Measurements from ENCODE around the gene SGCD.
"Not testable (repeated sequence)": the region's sequence is repeated elsewhere in the genome, so short reads cannot be mapped to it uniquely, and the experiment has no call there.

SGCD gene

DNA sequence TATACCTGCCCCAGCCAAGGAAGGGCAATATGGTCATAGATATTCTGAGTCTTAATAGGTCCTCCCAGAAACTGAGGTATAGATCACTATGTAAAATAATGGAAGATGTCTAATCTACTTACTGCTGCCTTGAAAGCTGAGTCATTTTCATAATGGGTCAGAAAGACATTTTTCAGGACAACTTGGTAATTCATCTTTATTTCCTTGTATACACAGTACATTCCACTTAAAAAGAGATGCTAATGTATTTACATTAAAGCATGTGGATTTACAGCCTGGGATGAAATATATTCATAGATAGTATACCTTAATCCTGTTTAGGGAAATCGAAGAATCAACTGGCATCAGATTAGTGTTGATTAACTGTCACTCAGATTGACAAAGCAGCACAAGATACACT, 304.0 kb downstream of the SGCD start:
- no peak for DNase-seq (ENCODE audit: low spot score)

DNA sequence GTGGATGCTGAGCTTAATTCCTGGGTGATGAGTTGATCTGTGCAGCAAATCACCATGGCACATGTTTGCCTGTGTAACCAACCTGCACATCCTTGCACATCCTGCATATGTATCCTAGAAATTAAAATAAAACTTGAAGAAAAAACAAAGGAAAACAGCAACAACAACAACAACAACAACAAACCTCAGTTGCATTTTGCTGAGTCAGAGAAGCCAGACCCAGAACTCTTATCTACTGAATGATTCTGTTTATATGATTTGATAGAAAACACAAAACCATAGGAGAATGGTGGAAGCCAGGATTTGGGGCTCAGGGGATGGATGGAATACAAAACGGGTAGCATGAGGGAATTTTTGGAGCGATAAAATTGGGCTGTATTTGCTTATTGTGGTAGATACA, 307.3 kb downstream of the SGCD start:
- no peak for DNase-seq (ENCODE audit: low spot score)

DNA sequence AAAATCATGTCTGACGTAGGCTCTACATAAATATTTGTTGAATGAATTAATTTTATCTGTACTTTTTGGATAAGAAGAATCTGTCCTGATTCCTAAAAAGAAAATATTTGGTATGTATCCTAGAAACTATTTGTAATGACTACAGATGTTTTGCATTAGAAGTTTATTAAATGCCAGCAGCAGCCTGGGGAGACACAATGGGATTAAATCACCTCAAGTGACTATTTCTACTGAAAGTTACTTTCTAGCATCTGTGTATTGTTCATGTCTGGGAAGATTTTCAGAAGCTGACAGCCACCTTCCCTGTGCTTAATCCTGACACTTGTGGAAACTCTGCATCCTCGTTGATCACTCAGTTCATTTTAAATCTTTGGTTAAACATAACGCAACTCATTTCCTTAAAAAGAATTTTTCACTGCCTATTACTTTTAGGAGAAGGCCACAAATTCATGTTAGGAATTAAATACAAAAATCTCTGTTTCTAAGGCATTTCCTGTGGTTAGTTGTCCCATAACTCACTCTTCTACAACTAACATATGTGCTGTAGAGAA, 313.8 kb downstream of the SGCD start:
- no peak for DNase-seq (ENCODE audit: low spot score)

DNA sequence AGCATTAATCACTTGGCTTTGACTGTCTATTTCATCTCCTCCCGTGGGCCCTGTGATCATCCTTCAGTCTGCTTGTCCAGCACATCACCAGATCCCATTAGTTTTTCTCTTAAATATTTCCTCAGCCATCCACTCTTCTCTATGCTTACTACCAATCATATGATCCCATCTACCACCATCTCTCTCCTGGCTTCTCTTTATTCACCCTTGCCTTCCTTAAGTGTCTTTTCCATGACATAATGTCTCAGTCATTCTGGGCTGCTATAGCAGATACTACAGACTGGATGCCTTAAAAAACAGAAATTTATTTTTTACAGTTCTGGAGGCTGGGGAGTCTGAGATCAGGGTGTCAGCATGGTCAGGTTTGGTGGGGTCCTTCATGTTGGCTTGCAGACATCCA, 314.7 kb downstream of the SGCD start:
- no peak for DNase-seq (ENCODE audit: low spot score)

DNA sequence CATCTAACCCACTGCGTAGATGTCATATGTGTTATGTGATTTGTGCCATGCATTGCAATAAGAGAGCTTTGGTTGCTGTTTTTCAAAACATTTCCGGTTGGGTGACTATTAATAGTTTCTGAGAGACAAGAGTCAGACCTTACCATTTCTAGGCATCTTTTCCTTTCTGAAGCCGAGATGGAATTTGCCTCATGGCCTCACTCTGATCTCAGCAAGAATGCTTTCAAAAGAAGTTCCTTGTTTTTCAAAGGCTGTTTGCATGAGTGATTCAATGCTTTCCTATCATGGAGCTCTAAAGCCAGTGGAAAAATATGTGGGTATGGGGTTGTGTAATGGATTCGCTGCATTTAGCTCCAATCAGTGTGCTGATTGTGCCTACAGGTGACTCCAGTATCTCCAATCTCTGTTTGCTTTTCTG, 320.1 kb downstream of the SGCD start:
- no peak for DNase-seq (ENCODE audit: low spot score)

DNA sequence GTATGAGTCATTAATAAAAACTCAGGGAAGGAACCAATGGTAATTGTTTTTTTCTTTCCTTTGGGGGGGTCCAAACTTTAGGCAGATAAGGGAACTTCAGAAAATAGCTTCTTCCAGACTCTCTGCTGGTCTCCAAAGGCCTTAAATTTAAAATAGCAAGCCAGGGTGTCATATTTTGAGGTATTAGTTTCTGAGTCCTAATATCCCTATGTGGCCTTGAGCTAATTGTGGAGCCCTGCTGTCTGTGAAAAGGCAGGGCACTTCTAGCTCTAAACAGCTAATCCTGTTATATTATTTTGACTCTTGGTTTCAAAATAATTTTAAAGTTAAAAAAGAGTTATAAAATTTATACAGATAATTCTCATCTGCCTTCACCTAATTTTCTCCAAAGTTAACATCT, 327.5 kb downstream of the SGCD start:
- no peak for DNase-seq (ENCODE audit: low spot score)

DNA sequence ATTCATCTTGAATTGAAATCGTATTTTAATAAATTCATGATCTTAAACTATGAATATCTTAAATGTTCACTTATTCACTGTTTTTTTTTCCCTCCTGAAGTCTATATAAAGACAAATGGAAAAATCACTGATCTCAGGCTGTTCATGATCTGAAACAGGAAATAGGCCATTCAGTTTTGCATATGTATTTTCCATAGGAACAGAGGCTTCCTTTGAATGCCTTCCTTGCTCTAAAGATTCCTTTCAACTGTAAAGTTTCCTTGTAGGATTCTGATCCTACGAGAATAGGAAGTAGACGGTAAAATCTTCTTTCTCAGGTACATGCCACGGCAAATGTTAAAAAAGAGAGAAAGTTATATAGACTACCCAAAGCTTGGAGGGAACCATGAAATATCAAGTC, 328.8 kb downstream of the SGCD start:
- no peak for DNase-seq (ENCODE audit: low spot score)

DNA sequence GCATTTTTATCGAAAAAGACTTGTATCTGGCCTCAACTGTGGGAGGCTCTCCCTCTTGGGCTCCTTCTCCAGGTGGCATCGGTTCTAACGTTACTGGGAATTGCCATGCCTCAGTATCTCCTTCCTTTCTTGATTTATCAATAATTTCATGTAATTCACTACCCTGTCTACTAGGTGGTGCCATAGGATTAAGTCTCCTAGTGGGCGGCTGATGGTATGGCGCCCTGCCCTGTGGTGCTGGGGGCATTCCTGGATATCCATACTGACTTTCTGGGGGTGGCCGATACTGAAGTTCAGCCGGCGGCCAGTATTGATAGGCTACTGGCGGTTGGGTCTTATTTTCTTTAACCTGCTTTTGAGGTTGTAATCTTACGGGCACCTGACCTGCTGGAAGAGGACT, 337.9 kb downstream of the SGCD start:
- not testable (repeated sequence) for DNase-seq (ENCODE audit: low spot score)

DNA sequence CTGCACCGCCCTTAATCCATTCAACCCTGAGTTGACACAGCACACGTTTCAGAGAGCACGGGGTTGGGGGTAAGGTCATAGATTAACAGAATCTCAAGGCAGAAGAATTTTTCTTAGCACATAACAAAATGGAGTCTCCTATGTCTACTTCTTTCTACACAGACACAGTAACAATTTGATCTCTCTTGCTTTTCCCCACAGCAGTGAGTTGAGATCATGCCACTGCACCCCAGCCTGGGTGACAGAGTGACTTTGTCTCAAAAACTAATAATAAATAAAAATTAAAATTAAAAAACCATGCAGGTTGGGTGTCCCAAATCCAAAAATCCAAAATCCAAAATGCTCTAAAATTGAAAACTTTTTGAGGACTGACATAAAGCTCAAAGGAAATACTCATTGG, 339.7 kb downstream of the SGCD start:
- not testable (repeated sequence) for DNase-seq (ENCODE audit: low spot score)

DNA sequence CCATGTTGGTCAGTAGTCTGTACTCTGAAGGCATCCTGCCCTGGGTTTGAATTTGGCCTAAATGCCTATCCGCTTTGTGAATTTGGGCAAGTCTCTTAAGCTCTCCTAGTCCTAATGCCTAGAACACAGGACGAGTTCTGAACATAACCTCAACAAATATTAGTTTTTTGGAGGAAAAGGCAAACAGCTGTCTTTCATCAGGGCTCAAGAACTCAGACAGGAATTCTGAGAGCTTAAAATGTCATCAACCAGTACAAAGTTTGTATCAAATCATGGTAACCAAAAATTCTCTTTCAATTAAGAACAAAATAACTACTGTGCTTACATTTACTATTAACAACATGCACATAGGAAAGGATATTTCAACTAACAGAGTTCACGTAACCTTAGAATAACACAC, 340.7 kb downstream of the SGCD start:
- no peak for DNase-seq (ENCODE audit: low spot score)

DNA sequence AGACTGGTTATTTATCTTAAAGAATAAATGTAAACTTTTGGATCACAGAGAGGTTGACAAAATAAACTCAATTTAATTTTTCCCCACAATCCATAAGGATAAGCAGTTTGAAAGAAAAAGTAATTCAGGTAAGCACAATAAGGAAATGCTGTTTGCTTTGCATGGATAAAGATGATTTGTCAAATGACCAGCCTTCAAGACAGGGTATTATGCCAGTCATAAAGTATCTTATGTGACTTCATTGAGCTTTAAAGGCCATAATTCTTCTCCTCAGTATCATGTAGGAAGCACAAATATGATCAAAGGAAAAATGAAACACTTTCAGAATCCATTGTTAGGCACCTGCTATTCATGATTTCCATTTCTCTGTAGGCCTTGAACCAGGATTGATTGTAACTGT, 342.5 kb downstream of the SGCD start:
- no peak for DNase-seq (ENCODE audit: low spot score)

DNA sequence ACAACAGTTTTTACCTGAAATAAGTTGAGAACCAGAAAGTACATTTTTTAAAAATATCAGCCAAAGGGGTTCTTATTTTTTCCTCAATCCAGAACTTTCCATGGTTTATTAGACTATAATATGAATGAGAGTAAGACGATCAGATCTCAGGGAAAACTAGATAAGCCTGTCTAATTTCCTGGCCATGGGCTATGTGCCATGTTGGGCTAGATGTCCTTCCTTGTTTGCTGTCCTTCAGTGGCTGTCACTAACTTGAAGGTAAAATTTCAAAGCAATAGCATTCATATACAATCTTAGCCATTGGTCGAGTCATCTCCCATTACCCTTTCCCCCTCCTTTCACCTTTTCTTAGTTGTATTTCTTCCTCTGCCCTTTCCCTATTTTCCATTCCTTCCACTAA, 343.7 kb downstream of the SGCD start:
- DNase-seq (ENCODE audit: low spot score): no peak

DNA sequence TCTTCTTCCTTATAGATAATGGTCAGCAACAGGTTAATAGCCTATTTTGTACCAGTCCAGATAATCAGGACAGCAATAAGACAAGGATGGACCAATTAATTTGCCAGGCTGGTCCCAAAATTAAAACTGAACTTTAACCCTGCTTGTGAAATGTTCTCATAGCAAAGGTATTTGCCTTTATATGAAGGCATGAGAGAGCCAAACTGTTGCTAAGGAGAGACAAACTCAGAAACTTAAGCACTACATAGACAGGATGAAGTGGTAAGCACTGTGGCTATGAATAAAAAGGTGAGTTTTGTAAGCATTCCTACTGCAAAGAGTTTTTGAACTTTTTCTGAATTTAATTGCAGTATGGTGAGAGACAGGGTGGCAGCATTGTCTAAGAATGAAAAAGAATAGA, 348.4 kb downstream of the SGCD start:
- no peak for DNase-seq (ENCODE audit: low spot score)

DNA sequence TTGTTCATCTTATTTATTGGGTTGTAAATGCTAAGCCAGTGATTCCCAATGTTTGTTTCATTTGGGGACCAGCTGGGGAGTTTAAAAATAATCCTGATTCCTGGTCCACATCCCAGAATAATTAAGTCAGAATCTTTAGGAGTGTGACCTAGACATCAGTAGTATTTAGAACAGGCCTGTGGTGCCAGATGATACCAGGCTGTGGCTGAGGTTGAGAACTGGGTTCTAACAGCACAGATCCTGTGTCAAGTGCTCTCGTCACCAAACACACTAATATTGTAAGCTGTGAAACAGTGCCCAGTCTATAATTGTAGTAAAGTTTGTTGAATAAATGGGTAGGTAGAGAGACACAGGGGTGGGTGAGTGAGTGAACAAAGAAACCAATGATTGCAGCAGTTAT, 351.0 kb downstream of the SGCD start:
- DNase-seq (ENCODE audit: low spot score): no peak

DNA sequence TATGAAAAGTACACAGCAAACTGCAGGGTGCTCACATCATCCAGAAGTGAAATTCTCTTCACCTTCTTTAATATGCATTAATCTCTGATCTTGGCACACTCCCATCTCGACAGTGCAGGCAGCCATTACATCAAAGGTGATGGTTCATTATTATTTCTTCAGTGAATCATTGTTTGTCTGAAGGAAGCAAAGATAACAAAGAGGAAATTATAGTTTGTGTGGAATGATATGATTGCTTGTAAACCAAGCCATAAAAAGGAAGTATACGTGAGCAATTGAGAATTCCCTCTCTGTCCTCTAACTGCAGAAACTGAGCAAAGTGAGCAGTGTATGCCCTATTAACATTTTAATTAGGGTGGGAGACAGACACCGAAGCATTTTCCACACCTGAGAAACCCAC, 351.5 kb downstream of the SGCD start:
- DNase-seq (ENCODE audit: low spot score): no peak

DNA sequence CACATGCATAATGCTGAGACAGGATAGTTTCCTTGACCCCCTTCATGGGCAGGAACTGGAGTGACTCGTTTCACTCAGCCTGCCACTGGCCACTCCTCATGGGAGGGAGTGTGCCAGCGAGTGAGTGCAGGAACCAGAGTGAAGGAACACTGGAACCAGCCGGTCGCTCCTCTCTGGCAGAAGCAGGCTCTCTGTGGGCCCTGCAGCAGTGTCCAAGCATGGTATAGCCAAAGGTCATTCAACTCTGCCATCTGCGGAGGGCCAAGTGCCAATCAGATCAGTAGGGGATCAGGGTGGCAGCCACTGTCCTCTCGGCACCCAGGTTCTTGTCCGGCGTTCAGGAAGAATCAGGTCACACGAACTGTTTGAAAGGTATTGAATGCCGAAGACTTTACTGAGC, 353.9 kb downstream of the SGCD start:
- DNase-seq (ENCODE audit: low spot score): no peak

DNA sequence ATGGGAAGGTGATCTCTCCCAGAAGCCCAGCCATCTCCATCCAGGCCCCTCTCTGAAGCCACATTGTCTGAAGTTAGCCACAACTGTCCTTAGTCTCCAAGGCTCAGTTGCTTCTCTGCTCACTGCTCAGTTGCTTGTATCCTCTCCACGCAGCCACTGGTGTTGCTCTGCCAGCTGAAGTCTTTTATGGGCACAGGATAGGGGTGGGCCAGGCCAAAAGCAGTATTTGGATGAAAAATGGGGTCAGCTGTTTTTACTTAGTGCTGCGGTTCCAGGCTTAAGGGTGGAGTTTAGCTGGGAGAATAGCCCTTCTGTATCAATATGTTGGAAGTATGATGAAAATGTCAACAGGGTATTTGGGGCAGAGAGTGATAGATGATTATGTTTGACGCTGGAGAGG, 354.3 kb downstream of the SGCD start:
- no peak for DNase-seq (ENCODE audit: low spot score)

DNA sequence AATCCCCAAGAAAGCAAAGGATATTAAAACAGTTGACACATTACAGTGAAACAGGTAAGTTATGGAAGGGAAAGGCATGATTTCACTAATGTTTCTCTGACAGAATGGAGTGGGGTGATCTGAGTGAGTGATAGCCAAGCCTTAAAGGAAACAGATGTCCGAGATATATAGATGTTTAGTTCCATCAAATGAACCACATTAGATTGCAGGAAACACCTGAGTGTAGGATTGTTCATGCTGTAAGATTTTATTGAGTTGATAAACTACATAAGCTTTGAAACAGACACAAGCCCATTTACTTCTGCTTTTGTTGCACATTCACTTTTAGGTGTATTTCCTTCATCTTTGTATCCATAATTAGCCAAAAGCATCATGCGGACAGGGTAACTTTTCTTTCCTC, 356.0 kb downstream of the SGCD start:
- DNase-seq (ENCODE audit: low spot score): no peak

DNA sequence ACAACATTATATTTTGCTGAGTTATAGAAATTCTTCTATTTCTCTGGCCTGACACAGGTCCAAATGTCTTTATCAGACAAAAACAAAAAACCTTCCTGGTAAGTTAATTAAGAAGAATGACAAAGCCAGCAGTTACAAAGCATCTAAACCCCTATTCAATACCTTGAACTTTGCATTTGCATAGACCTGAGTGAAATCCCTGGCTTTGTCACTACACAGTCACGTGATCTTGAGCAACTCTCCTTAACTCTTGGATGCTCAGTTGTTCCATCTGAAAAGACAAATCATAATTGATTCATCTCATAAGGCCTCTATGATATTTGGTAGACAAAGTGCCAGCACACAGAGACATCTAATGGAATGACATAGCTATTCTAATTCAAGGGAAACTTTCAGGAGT, 356.5 kb downstream of the SGCD start:
- peak; percentile 12 for DNase-seq (ENCODE audit: low spot score)

DNA sequence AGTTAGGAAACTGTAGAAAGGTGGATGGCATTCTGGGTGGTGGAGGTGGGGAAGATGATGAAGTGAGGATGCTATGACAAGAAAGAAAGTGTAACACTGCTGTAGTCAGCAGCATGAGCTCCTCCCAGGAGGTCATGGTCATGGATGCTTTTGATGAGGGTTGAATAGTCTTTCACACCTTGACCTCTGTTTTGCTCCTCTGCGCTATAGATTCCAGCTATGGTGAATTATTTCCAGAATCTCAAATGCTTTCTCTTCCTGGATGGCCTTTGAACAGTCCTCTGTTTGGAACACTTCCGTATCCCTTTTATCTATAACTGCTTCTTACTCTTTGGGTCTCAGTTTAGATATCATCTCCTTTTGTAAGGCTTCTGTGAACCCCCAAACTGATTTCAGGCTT, 357.3 kb downstream of the SGCD start:
- DNase-seq (ENCODE audit: low spot score): no peak

DNA sequence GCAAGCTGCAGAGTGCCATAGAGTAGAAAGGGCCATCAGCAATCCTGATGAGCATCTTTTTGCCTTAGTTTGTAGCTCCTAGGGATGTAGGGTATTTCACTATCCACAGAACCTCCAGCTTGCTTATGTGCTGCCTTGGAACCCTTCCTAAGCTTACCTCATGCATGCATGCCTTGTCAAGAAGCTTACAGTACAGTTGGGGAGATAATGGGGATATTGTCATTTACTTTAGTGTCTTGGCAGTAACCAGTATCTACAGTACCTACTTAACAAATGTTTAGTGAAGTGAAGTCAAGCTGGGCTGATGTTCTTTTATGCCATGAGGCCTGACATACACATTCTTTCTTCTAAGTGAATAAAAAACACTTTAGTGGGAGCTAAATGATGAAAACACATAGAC, 358.5 kb downstream of the SGCD start:
- no peak for DNase-seq (ENCODE audit: low spot score)

DNA sequence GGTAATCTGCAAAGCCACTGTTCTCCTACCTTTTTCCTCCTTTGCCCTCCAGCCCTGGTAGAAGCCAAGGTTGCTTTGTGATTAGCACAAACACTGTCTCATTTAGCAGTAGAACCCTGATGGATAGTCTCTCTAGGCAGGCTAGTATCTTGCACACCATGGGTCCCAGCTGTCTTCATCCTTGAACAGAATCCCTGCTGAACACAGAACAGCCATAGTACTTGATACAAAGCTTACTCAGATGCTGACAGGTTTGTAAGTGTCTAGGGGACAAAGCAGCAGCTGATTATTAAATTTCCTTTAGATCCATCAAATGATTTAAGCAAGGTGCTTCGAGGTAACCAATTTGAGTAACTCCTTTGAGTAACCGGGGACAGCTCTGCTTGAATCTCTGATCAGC, 359.4 kb downstream of the SGCD start:
- DNase-seq (ENCODE audit: low spot score): no peak

DNA sequence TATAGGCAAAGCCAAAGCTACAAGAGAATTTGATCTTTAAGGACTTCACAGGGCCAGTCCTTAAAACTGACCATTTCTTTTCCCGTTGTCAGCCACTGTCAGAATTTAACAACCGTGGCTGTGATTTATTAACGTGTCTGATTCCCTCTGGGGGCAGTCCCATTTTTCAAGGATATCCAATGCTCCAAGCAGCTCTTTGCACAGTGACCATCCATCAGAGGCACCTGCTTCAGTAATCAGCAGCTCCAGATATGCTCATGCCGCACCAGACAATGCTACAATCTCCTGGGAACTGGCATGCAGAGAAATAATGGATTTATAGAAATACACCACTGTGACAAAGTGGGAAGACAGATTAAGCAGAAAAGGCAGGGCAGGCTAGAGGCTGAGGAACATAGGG, 359.8 kb downstream of the SGCD start:
- no peak for DNase-seq (ENCODE audit: low spot score)

DNA sequence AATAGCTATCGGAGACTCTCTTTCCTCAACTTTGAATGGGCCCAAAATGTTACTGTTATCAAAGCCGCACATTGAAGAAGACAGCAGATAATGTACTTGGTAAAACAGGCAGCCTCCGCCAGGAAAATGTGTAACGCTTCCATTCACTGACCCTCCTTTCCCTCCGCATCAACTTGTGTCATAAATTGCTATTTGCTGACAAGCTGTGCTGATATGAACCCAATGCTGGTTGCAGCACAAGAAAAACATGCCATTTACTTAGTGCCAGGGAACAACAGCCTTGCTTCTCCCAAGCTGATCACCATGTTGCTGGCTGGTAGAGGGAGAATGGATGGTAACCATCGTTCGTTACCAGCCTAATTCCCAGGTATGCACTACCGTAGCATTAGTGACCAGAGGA, 360.6 kb downstream of the SGCD start:
- no peak for DNase-seq (ENCODE audit: low spot score)

DNA sequence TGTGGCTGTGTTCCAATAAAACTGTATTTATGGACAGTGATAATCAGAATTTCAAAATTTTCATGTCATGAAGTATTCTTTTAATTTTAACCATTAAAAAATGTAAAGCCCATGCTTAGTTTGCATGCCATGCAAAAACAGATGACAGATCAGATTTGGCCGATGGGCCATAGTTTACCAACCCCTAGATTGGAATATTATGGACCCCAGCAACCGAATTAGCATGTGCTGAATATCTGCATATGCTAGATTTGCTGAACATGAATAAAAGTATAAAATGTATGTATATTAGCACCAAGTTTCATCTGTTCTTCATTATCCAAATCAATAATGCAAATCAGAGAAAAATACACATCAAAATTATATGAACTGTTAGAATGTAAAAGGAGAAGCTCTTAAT, 364.6 kb downstream of the SGCD start:
- DNase-seq (ENCODE audit: low spot score): no peak
